ENCODE results near the gene CHMP3. TPM values are rescaled to one million over a fixed set of nuclear protein-coding genes. Genes with fewer than 3 reads are reported as not detected.

Gene CHMP3
- total and polyA plus RNA-seq, 2 of the 13 experiments (the other 11 are each of a cell fraction or from before 2014, with no cell fraction given) = 64.1 to 114 TPM

GRCh38 chr2:86610871-86611270, 47.6 kb upstream of the CHMP3 start:
- Histone ChIP-seq H3K4me2 (ENCODE audit: low read depth, low read length) (no peak overlapping the region), H3K79me2 (ENCODE audit: insufficient read depth, low read length) (peaks cover 10% of the 10 kb centered on the region), H4K20me1 (ENCODE audit: insufficient read depth, low read length) (no peaks in the 10 kb centered on the region), H2AFZ (ENCODE audit: low read length) (no peak overlapping the region), H3K9me3 (ENCODE audit: low read length) (no peaks in the 10 kb centered on the region), H3K9ac (ENCODE audit: insufficient read depth, low read depth, low read length) (no peak overlapping the region), H3K27ac (ENCODE audit: extremely low read length, insufficient read depth, low read length) (no peak overlapping the region), H3K4me1 (ENCODE audit: insufficient read depth, low read length) (peaks cover 5% of the 10 kb centered on the region), H3K27me3 (ENCODE audit: control insufficient read depth in 1 of 2, insufficient read depth in 2 of 2, low read length in 2 of 2) (no peaks in the 10 kb centered on the region), H3K36me3 (replicated peaks in 1 of 2; ENCODE audit: control insufficient read depth in 1 of 2, insufficient read depth in 2 of 2, low read length in 2 of 2) (peaks cover 17 to 61% of the 10 kb centered on the region in 2 experiments), H3K4me3 (replicated peaks in 1 of 3; ENCODE audit: insufficient read depth in 1 of 3, low read depth in 2 of 3, low read length in 3 of 3) (no peak overlapping the region)
- TF ChIP-seq ZNF121 (CRISPR knock-in tag; IDR thresholded peaks at IDR 0.05) = 0 out of 2 replicates have a peak, but pooled peaks have one; percentile 18
- no peak for TF ChIP-seq ZNF292 (CRISPR knock-in tag; IDR thresholded peaks at IDR 0.05; ENCODE audit: borderline replicate concordance, low read depth)
- TF ChIP-seq PITX1 (CRISPR knock-in tag; IDR thresholded peaks at IDR 0.05) = no peak
- no peak for TF ChIP-seq MEIS2 (CRISPR knock-in tag; IDR thresholded peaks at IDR 0.05)
- CTCF ChIA-PET (ENCODE audit: low intra/inter-chr PET ratio, low total read pairs) = no interaction called here
- intact Hi-C loops (cut with micrococcal nuclease; ENCODE audit: unreplicated experiment) = no loop called here
- POLR2A ChIA-PET = no interaction called here
- in situ Hi-C loops (cut with HindIII; ENCODE audit: extremely low pct_ligation_motif_present, low pct_unique_long_range_greater_than_20kb) = no loop called here
- 95% methylated on average over 1 of the region's 1 CpG for WGBS (ENCODE audit: low lambda C conversion rate)
- FAIRE-seq (no peak), ATAC-seq (no peak), DNase-seq (ENCODE audit: low spot score) (no peak)
- no TSS peak for BruUV-seq (replicated peaks)

GRCh38 chr2:86608832-86609410, 45.7 kb upstream of the CHMP3 start:
- Histone ChIP-seq H4K20me1 (ENCODE audit: insufficient read depth, low read length) (no peaks in the 10 kb centered on the region), H3K79me2 (ENCODE audit: insufficient read depth, low read length) (no peaks in the 10 kb centered on the region), H2AFZ (ENCODE audit: low read length) (no peak overlapping the region), H3K9me3 (ENCODE audit: low read length) (no peaks in the 10 kb centered on the region), H3K9ac (ENCODE audit: insufficient read depth, low read depth, low read length) (no peak overlapping the region), H3K4me3 (replicated peaks in 1 of 3; ENCODE audit: insufficient read depth in 1 of 3, low read depth in 2 of 3, low read length in 3 of 3) (no peak overlapping the region), H3K27ac (ENCODE audit: extremely low read length, insufficient read depth, low read length) (no peak overlapping the region), H3K4me1 (ENCODE audit: insufficient read depth, low read length) (no peaks in the 10 kb centered on the region), H3K4me2 (ENCODE audit: low read depth, low read length) (no peak overlapping the region), H3K27me3 (ENCODE audit: control insufficient read depth in 1 of 2, insufficient read depth in 2 of 2, low read length in 2 of 2) (no peaks in the 10 kb centered on the region), H3K36me3 (replicated peaks in 1 of 2; ENCODE audit: control insufficient read depth in 1 of 2, insufficient read depth in 2 of 2, low read length in 2 of 2) (peaks cover 21 to 67% of the 10 kb centered on the region in 2 experiments)
- no peak for DNase-seq (ENCODE audit: low spot score)
- no TSS peak for BruUV-seq (replicated peaks)
- CTCF ChIA-PET (ENCODE audit: low intra/inter-chr PET ratio, low total read pairs) = no interaction called here
- 81% methylated on average over 2 of the region's 2 CpGs for WGBS (ENCODE audit: low lambda C conversion rate)
- intact Hi-C loops (cut with micrococcal nuclease; ENCODE audit: unreplicated experiment) = no loop called here
- in situ Hi-C loops (cut with HindIII; ENCODE audit: extremely low pct_ligation_motif_present, low pct_unique_long_range_greater_than_20kb) = no loop called here
- FAIRE-seq = no peak
- POLR2A ChIA-PET = interaction anchor here (0.7 to 1.1 kb wide), 2 partner anchors 11 to 13 kb away, joined by 3 to 4 read pairs; no protein-coding TSS in a partner anchor
- ATAC-seq = peak; percentile 28; the same call in 2 of the 3 replicates
- TF ChIP-seq SP5 (CRISPR knock-in tag; IDR thresholded peaks at IDR 0.05; ENCODE audit: borderline replicate concordance, low read depth) (no peak), ZBTB7A (CRISPR knock-in tag; IDR thresholded peaks at IDR 0.05) (no peak), ZSCAN22 (CRISPR knock-in tag; IDR thresholded peaks at IDR 0.05) (no peak), ZFP1 (CRISPR knock-in tag; IDR thresholded peaks at IDR 0.05) (no peak), SALL2 (CRISPR knock-in tag; IDR thresholded peaks at IDR 0.05) (no peak), ZNF503 (CRISPR knock-in tag; IDR thresholded peaks at IDR 0.05) (no peak), FOSL2 (CRISPR knock-in tag; IDR thresholded peaks at IDR 0.05) (no peak), ZNF770 (CRISPR knock-in tag; IDR thresholded peaks at IDR 0.05) (no peak), DBP (CRISPR knock-in tag; IDR thresholded peaks at IDR 0.05; ENCODE audit: not compliant biosample characterization) (no peak), ZNF720 (CRISPR knock-in tag; IDR thresholded peaks at IDR 0.05) (no peak), DDIT3 (CRISPR knock-in tag; IDR thresholded peaks at IDR 0.05) (no peak)

Measured in HepG2 (cell line).